T-helper 2 cell (primary cell): Measurements from ENCODE around the gene PLXNA2.
A peak's percentile ranks its signal among the peaks of the same experiment; 100 is the strongest.

Experiments used
- DNase-seq, 5 experiments: peaks; one replicate each; pipeline versions ENCODE4 v3.0.0 to v3.0.0-alpha.2; 2012 to 2022

The PLXNA2 gene

DNA sequence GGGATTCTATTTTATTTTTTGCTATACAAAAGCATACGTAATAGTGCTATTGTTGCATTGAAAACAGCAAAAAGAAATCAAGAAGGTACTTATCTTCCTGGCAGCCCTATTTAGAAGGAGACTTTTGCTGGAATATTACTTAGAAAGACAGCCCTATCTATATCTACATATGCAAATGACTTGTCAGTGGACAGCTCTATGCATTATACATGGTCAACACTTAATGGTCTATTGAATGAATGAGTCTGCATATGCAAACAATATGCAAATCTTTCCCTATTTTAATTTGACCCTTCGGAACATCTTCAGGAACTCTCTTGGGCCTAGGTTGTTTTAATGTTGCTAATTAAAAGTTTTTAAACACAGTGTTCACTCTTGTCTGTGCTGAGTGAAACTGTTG lies 110.8 kb downstream of the PLXNA2 start:
- DNase-seq: no peak

DNA sequence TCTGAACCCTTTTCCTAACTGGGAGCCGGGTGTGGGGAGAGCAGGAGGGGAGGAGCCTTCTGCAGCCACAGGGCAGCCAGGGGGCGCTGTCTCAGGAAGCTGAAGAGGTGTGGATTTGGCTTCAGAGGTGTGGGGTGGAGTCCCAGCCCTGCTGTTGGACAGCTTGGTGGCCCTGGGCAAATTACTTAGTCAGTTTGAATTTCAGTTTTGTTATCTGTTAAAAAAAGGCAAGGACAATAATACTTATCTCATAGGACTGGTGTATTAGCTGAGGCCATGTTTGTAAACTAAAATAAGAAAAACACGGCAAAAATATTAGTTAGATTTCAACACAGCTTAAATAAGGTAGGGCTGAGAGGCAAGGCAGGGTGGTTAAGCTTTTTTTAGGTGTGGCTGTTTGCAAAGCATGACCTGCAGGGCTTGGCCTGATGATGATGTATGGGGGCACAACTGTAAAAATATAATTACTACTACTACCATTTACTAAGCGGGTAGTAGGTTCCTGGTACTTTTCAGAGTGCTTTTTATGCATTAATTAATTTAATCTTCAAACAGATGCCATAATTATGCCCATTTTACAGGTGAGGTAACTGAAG lies 111.8 kb downstream of the PLXNA2 start:
- DNase-seq: peak in 2 of 5 experiments; percentile 21 to 40

DNA sequence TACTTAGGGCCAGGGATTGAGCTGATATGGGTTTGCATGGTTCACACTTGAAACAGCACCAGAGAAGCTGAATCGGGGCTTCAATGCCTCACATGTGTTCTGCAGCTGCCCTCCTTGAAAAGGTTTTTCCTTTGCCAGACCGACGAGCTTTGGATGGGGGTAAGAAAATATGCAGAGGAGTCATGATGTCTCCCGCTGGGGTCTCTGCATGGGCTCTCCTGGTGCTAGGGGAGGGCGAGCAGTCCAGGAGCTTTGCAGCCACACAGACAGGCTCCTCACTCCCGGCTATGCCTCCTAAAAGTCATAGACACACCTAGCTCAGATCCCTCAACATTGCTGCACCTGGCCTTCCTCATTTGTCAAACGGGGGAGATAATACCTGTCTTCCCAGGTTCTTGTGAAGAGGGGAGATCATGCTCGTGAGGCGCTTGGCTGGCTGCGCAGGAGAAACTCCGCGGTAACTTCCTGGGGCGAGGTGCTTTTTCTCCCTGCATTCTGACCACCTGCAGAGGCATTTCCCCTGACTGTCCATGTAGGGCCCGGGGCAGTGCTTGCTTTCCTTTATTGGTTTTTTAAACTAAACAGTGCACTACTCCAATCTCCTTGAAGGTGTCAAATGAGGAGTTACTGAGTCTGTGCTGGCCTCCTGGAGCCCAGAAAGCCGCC lies 112.4 kb downstream of the PLXNA2 start:
- no peak for DNase-seq

DNA sequence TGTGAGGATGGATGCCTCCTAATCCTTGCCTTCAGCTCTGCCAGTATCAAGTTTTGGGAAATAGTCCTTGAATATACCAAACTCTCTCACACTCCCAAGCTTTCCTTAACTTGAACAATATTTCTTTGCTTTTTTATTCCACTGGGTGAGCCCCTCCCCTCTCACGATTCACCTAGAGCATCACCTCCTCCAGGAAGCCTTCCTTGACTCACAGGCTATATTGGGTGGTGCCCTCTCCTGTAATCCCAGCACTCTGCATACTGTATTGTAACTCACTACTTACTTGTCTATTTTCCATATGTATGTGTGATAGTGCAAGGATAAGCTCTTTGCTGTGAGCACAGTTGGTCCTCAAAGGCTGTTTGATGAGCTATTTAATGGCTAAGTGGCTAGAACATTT lies 114.7 kb downstream of the PLXNA2 start:
- DNase-seq: no peak

DNA sequence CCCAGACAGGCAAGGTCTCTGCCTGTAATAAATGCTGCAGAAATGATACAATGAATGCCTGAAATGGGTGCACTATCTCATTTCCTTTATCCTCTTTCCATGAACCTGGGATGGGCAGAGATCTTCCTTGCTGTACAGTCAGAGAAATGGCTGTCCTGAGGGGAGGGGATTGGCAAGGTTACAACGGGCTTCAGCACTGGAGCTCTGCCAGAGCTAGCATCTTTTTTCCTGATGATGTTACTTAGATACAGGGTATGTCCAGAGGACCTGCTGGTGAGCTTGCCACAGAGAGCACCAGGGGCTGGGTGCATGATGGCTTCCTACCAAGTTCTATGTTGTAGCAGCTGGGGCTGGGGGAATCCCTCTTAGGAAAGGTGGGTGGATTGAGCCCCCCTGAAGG lies 115.1 kb downstream of the PLXNA2 start:
- no peak for DNase-seq

DNA sequence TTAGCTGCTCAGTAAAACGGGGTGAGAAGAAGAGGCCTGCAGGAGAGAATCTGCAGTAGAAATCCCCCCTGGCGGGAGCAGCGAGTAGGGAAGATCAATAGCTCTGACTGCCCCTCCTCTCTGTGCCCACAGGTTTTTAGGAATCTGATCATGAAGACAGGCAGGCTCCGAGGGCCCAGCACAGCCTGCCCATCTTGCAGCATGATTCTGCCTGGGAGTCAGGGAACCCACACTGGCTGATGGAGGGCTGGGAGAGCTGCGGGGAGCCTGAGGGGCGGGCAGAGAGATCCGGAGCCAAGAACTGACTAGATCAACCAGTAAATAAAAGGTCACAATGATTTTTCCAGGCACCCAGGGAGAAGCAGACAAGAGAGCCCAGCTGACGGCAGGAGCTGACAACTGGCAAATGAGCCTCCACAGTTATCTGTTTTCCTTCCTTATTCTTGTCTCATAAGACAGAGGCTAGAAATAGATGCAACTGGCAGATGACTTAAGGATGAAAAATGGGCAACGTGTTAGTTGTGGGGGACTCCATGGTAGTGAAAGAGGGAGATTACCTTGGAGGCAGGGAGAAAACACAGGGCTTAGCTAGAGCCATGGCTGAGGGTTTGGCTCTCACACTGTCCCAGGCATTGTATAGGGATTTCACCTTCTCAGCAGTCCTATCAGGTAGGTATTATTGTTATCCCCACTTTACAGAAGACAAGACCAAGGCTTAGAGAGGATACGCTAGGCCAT lies 116.2 kb downstream of the PLXNA2 start:
- no peak for DNase-seq

DNA sequence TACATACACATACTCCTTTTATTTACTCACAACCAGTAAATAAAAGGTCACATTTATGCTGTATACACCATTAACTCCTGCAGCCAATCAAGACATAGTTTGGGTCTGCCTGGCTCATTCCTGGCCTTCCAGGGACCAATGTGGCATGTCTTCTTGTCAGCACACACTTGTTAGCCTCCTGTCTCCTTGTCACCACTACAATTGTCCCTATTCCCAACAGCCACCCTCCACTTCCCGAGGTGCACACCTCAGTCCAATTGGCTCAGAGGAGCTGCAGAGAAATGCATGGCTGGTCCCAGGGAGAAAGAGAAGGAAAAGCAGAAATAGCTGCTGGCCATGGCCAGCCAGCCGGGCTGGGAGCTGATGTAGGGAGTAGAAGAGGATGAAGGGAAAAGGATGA lies 116.9 kb downstream of the PLXNA2 start:
- DNase-seq: no peak

DNA sequence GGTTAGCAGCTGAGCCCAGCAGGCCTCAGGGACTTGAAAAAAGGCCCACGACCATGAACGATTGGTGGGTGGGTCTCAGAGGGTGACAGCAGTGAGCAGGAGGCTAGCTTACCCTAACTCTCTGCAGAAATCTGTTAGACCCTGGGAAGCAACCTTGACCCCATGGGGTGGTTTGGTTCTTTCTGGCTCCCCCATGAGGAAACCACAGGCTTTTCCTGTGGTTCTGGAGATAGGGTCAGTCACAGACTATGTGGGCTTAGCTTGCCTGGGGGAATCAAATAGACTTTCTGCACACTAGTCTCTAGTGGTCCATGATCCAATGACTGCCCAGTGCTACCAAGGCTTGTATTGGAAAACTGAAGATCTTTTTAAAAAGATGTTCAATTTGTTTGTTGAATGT lies 118.1 kb downstream of the PLXNA2 start:
- no peak for DNase-seq

DNA sequence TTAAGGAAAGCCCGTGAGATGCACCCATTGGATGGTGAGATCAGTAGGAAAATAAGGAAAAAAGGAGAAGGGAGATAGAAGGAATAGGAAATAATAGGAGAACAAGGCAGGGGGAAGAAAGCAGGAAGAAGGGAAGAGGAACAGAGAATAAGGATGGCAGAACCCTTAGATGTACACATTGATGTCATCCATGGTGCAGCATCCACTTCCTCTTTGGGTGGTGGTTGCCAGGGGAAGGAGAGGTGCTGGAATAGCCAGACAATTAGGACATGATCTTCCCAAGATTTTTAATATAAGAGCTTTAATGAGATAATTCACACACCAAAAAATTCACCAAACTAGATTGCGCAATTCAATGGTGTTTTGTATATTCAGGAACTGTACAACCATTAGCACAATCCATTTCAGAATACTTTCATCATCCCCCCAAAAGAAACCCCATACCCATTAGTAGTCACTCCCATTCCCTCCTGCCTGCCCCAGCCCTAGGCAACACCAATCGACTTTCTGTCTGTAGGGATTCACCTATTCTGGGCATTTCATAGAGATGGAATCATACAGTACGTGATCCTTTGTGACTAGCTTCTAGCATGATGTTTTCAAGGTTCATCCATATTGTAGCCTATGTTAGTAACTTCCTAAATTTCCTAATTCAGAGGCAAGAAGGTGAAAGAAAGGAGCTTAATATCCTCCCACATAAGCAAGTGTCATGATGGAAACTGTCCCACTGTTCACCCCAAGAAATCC lies 121.4 kb downstream of the PLXNA2 start:
- DNase-seq: no peak

DNA sequence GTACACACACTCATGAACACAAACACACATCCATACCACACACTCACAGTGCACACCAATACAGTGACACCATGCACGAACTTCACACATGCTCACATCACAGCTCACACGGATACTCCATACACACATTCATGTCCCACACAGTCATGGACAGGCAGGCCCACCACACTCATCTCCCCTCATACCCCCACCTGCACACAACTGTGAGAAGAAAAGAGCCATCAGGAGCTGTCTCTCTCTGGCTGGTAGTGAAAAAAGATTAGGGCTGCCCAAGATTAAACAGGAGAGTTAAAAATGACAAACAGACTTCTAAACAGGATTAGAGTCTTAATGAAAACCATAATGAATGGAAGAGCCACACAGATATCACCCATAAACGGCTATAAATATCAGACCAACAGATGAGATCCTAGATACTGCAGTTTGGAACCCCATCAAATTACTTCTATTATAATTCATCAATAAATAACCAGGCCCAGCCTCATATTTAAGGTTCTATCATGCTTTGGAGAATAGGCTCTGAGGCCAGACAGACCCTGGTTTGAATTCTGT lies 122.3 kb downstream of the PLXNA2 start:
- DNase-seq: no peak

DNA sequence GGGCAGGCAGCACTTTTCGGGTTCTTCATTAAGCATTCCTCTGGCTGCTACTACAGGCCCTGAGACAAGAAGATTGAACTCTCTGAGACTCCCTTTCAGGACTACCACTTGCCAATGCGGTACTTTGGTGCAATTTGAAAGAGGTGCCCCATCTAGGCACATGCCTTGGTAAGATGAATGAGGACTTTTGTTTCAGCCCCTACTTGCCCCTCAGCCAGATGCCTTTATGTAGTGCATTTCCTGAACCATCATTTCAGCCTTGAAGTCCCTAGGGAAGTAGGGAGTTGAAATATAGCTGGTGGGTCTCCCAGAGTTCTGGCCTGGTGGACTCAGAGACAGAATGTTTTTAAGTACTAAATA lies 123.8 kb downstream of the PLXNA2 start:
- no peak for DNase-seq

DNA sequence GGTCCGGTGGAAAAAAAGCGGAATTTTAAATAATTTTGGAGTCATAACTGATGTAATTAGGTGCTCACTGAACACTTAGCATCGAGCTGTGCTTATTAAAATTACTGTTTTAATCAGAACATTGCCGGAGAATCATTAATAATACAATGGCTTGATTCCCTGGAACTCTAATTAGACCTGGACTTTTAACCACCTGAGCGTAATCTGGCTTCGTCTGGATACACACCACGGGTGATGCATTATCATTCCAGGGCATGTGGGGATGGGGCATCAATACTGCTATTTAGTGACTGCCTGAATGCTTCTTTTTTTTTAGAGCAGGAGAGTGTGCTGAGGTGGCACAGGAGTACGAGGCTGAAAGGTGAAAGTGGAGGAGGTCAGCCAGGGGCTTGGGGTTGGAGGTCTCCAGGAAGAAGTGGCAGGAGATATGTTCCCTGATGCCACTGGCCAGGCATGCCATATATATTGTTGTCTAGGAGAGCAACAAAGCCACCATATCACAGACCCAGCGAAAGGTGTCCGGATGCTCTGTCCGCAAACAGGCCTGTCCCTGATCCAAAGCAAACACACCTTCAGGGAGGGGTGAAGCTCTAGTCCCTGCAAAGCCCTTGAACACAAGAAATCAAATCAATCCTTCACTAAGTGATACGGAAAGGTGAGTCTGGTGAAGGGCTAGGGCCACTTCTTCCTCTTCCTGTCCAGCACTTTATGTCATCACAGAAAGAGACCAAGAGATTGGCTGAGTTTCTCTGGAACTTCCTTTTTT lies 125.2 kb downstream of the PLXNA2 start:
- no peak for DNase-seq

DNA sequence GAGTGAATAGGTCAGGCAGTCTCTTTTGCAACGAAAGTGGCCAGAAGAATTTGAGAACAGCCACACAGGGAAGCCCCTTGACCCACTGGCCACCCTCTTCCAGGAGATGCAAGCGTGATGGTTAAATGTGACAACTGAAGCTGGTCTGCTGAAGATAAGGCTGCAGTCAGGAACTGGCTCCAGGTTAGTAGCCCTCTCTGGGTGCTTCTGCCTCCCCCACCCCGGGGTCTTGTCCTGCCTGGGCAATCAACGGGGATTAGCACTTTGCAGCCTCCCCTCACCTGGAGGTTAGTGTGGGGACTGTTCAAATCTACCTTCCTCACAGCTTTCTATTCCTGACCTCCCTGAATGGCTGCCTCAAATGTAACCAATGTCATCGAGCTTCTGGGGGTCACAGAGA lies 125.9 kb downstream of the PLXNA2 start:
- no peak for DNase-seq

DNA sequence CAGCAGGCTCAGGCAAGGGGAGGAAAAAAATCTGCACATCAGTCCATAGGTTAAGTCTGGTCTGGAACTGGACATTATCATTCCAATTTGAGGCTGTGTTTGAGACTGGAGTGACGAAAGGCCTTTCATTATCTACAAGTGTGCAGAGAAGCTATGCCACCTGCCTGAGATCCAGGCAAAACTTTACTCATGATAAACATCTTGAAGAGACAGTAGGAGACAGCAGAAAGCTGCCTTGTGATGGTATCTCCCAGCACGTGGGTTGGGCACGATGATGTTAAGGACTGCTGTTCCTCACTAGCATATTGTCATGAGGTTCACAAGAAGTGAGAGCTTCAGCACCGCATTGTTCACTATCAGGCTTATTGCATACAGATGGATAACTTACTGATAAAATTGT lies 126.4 kb downstream of the PLXNA2 start:
- peak in 1 of 5 experiments; percentile 6 for DNase-seq

DNA sequence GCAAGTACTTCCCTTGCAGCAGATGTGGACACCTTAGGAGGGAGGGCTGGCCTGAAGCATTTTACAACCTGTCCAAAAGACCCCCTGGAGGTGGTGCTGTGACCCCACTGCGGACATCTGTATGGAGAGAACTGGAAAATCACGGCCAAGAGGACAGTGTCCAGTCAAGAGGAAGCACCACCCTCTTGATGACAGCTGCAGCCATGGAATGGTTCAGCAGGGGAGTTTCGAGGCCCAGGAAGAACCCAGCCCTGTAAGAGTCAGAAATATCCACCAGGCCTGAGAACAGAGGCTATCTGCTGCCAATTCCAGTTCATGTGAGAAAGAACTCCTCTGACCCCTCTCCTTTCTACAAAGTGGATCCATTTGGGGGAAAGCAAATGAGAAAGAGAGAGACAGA lies 126.8 kb downstream of the PLXNA2 start:
- no peak for DNase-seq

DNA sequence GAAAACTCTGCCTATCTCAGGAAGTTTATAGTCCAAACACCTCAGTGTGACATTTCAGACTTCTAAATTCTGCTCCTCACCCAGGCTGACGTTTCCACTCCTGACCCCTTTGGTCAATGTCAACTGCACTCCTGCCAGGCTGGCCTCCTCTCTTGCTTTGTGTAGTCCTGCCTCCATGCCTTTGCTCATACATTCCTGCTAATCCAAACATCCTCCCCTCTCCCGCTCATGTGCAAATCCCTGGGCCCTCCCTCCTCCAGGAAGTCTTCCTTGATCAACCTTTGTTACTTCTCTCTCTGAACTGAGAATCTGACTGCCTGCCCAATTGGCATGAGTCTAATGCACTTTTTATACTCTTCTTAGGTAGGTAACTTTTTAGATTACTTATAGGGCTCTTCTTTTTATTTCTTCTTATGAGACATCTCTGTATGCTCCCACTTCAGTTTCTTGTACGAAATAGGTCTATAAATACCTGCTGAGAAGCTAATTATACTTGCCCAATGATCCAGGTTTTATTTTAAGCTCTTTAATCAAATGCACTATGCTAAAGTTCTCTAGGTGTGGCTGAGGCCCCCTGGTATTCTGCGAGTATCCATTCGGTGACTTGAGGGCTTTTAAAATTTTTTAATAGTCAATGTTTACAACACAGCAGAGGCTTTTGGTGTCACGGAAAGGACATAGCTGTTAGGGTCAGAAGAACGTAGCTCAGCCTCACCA lies 128.1 kb downstream of the PLXNA2 start:
- no peak for DNase-seq

DNA sequence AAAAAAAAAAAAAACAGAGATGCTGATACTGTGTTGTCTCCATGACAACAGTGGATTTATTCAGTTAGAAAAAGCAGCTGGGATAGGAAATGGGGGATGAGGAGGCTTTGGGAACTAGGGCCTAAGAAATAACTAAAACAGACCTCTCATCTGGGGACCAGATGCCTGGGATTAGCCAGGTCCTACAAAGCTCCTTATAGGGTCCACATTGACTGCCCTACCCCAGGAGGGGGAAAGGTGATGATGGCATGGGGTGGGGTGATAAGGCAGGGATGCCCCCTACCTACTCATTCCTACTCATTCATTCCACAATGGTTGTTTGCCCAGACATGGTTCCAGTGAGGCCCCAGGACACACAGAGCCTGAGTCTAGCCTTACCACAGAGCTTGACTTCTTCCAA lies 131.2 kb downstream of the PLXNA2 start:
- DNase-seq: no peak

DNA sequence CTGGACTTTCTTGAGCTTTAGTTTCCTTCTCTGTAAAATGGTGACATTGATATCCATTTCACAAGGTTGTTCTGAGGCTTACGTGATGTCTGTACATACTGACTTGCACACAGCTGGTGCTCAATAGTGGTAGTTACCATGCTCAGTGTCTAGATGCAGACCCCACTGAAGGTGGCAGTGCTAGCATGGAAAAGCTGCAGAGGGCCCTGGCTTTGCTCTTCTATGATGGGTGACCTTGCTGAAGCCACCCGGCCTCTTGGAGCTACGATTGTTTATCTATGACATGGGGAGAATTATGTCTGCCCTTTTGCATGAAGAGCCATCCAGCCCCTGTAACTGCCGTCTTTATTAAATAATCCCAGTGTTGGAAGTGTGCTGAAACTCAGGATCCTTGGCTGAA lies 131.8 kb downstream of the PLXNA2 start:
- DNase-seq: no peak

DNA sequence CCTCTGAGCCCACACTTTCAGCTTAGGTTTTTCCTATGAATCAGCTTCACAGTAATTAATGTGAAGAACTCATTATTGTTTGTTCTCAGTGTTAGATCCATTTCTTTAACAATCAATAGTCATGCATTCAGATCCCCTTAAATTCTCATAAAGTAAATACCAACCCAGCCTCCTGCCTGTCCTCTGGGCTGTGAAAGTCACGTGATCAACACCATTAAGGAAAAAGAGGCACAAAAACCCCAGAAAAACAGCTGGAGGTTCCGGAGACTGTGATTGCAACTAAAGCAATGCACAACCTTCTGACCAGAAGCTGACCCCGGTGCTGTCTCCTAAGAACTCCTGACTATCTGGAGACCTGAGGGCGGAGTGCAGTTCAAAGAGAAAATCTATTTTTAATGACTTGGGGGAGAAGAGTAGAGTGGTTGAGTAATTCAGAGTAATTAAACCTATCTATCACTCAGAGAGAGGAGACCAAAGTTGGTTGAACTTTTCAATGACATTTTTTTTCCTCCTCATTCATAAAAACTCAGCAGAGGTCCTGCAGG lies 132.5 kb downstream of the PLXNA2 start:
- no peak for DNase-seq

DNA sequence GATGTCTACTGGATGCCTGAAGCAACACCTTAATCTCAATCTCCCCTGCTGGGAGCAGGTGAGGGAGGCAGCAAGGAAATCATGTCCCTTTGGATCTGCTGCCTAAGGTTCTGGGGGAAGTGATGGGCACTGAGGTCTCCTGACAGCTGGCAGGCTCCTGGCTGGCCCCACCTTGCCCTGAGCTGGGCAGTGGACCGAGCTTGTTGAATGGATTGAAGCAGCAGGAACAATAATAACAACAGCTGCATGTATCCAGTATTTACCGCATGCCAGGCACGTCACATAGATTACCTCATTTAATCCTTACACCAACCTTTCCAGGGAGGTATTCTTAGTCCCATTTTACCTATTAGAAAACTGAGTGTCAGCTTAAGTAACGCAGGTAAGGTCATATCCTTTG lies 133.9 kb downstream of the PLXNA2 start:
- DNase-seq: no peak

DNA sequence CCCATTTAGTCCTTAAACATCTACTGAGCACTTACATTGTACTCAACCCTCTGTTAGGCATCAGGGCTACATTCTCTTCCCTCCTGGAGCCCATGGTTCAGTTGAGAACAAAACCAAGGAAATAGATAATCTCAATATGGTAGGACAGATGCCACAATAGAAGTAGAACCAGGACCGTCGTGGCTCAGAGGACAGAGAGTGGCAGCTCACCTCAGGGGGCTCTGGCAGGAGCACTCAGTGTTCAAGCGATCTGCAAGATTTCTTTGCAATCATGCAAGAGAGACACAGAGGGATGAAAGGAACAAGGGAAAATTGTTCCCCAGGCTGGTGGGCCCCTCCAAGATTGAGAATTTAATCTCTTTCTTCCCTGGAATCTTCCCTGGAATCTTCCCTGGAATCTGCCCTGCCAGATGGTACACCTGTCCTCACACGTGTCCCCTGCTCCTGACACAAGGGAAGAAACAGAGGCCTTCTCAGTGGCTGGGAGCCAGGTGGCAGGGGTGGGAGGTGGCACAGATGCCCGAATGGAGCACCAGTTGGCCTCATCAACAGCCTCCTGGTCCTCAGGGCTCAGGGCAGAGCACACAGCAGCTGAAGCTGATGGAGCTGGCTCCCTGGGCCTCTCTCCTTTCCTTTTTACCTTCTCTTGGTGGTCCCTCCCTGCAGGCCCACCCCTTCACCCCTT lies 135.4 kb downstream of the PLXNA2 start:
- no peak for DNase-seq
